ENCODE results near the gene RNASE12.
"Not testable (repeated sequence)": the region's sequence is repeated elsewhere in the genome, so short reads cannot be mapped to it uniquely, and the experiment has no call there.

RNASE12 gene

GRCh38 chr14:20591235-20591634 is at the start of gene RNASE12:
Gene RNASE12 (minus strand): TSS chr14:20591376. CDS start chr14:20590723, 653 bp downstream.
- DNase-seq = no peak

GRCh38 chr14:20632831-20633691 is 41.9 kb upstream of the RNASE12 start:
- no peak for DNase-seq

- no peak for DNase-seq
Measured at GRCh38 chr14:20632448-20632830, 41.3 kb upstream of the RNASE12 start.

- no peak for DNase-seq
Measured at GRCh38 chr14:20631880-20632389, 40.8 kb upstream of the RNASE12 start.

GRCh38 chr14:20631023-20631879 is 40.1 kb upstream of the RNASE12 start:
- no peak for DNase-seq

GRCh38 chr14:20630340-20631022 is 39.3 kb upstream of the RNASE12 start:
- no peak for DNase-seq

GRCh38 chr14:20628063-20628854 is 37.1 kb upstream of the RNASE12 start:
- DNase-seq = no peak

- DNase-seq = no peak
Measured at GRCh38 chr14:20627346-20628027, 36.3 kb upstream of the RNASE12 start.

GRCh38 chr14:20626274-20626673 is 35.1 kb upstream of the RNASE12 start:
- DNase-seq = no peak

- no peak for DNase-seq
Measured at GRCh38 chr14:20624495-20625070, 33.4 kb upstream of the RNASE12 start.

GRCh38 chr14:20623798-20624197 is 32.6 kb upstream of the RNASE12 start:
- no peak for DNase-seq

GRCh38 chr14:20622816-20623291 is 31.7 kb upstream of the RNASE12 start:
- no peak for DNase-seq

- DNase-seq = no peak
Measured at GRCh38 chr14:20620798-20621478, 29.8 kb upstream of the RNASE12 start.

- DNase-seq = not testable (repeated sequence)
Measured at GRCh38 chr14:20619688-20620087, 28.5 kb upstream of the RNASE12 start.

GRCh38 chr14:20618271-20618749 is 27.1 kb upstream of the RNASE12 start:
- no peak for DNase-seq

GRCh38 chr14:20617138-20618003 is 26.2 kb upstream of the RNASE12 start:
- no peak for DNase-seq

GRCh38 chr14:20615996-20616395 is 24.8 kb upstream of the RNASE12 start:
- no peak for DNase-seq

- DNase-seq = no peak
Measured at GRCh38 chr14:20614038-20614840, 23.1 kb upstream of the RNASE12 start.
